DND-41 (cell line): Measurements from ENCODE around the gene MYH7.
"Not testable (repeated sequence)": the region's sequence is repeated elsewhere in the genome, so short reads cannot be mapped to it uniquely, and the experiment has no call there.

Experiments used
- ATAC-seq: fragments of 200-7000 bp; cut with Tn5 transposase; 3 replicates; pipeline ENCODE4 v1.9.1; 2021; ENCODE audit warnings: low read depth; ENCODE audit not compliant: insufficient read depth
- DNase-seq: peaks from one replicate; pipeline ENCODE4 v3.0.0-alpha.2; 2020
- H2AFZ ChIP-seq: 2 replicates; pipeline ENCODE4 v1.6.0; 2012; ENCODE audit warnings: low read depth, low read length
- H3K27ac ChIP-seq: 2 replicates; pipeline ENCODE4 v1.5.1; 2012; ENCODE audit warnings: low read length, inconsistent platforms
- H3K27me3 ChIP-seq: fragments of 200-600 bp; sonication (generic); 2 replicates; pipeline ENCODE4 v1.6.0; 2012; ENCODE audit warnings: low read length, mild to moderate bottlenecking, inconsistent platforms; ENCODE audit not compliant: insufficient read depth, poor library complexity
- H3K36me3 ChIP-seq: 2 replicates; pipeline ENCODE4 v1.5.1; 2012; ENCODE audit warnings: low read length, inconsistent platforms; ENCODE audit not compliant: insufficient read depth
- H3K4me1 ChIP-seq: 2 replicates; pipeline ENCODE4 v1.5.1; 2012; ENCODE audit warnings: mild to moderate bottlenecking, low read length; ENCODE audit not compliant: insufficient read depth
- H3K4me2 ChIP-seq: 2 replicates; pipeline ENCODE4 v1.6.0; 2012; ENCODE audit warnings: mild to moderate bottlenecking, moderate library complexity, low read length, inconsistent platforms; ENCODE audit not compliant: insufficient read depth
- H3K4me3 ChIP-seq, 2 experiments: fragments of 200-600 bp in 1 of 2; shearing (Covaris generic) in 1 of 2; 2 replicates each; pipeline ENCODE4 v1.5.1; 2012 to 2016; ENCODE audit warnings: inconsistent platforms in 2 of 2, low read length in 2 of 2, mild to moderate bottlenecking in 2 of 2, low read depth in 1 of 2, moderate library complexity in 1 of 2
- H3K79me2 ChIP-seq: 2 replicates; pipeline ENCODE4 v1.6.0; 2012; ENCODE audit warnings: low read length, inconsistent platforms; ENCODE audit not compliant: insufficient read depth
- H3K9ac ChIP-seq: 2 replicates; pipeline ENCODE4 v1.6.0; 2012; ENCODE audit warnings: low read depth, mild to moderate bottlenecking, inconsistent platforms, low read length, moderate library complexity
- H3K9me3 ChIP-seq: 2 replicates; pipeline ENCODE4 v1.5.1; 2012; ENCODE audit warnings: low read length, moderate library complexity, mild to moderate bottlenecking, inconsistent platforms; ENCODE audit not compliant: insufficient read depth, severe bottlenecking
- H4K20me1 ChIP-seq: 2 replicates; pipeline ENCODE4 v1.6.0; 2012; ENCODE audit warnings: low read length; ENCODE audit not compliant: insufficient read depth
- EZH2 ChIP-seq: IDR thresholded peaks from 3 replicates; pipeline ENCODE4 v1.6.1; 2012; ENCODE audit warnings: borderline replicate concordance, low read depth, mild to moderate bottlenecking, moderate library complexity, low read length, inconsistent platforms; ENCODE audit not compliant: severe bottlenecking
- TF ChIP-seq, protein P1 (sequence below): IDR thresholded peaks from 2 replicates; pipeline ENCODE4 v1.5.1; 2012; ENCODE audit warnings: borderline replicate concordance, low read length, moderate library complexity, mild to moderate bottlenecking; ENCODE audit not compliant: poor library complexity, severe bottlenecking; ENCODE audit errors: extremely low read depth

Gene MYH7

DNA sequence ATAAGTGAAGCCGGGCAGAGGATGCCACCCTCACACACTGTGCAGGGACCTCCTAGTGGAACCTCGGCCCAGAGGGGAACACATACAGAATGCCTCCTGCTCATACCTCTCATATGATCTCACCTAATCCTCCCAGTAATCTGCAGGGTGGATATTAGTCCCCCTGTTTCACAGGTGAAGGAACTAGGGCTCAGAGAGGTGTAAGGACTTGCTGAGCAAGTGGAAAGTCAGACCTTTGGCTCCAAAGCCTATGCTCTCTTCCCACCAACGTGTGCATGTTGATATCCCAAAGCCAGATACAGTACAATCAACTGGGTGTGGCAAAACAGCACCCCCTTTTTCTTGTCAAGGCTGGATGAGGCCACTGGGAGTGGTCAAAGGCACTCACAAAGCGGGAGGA, 31.6 kb downstream of the MYH7 start:
- Histone ChIP-seq H4K20me1 (no peaks in the 10 kb centered on the region; the same call in 1 of the 2 replicates), H3K9me3 (no peaks in the 10 kb centered on the region), H3K36me3 (no peaks in the 10 kb centered on the region), H2AFZ (no peak overlapping the region), H3K9ac (no peak overlapping the region), H3K79me2 (no peaks in the 10 kb centered on the region), H3K4me3 (no peak overlapping the region), H3K4me2 (no peak overlapping the region), H3K27ac (no peak overlapping the region), H3K4me1 (no peaks in the 10 kb centered on the region), H3K27me3 (peaks cover 22% of the 10 kb centered on the region)
- TF ChIP-seq, protein P1, sequence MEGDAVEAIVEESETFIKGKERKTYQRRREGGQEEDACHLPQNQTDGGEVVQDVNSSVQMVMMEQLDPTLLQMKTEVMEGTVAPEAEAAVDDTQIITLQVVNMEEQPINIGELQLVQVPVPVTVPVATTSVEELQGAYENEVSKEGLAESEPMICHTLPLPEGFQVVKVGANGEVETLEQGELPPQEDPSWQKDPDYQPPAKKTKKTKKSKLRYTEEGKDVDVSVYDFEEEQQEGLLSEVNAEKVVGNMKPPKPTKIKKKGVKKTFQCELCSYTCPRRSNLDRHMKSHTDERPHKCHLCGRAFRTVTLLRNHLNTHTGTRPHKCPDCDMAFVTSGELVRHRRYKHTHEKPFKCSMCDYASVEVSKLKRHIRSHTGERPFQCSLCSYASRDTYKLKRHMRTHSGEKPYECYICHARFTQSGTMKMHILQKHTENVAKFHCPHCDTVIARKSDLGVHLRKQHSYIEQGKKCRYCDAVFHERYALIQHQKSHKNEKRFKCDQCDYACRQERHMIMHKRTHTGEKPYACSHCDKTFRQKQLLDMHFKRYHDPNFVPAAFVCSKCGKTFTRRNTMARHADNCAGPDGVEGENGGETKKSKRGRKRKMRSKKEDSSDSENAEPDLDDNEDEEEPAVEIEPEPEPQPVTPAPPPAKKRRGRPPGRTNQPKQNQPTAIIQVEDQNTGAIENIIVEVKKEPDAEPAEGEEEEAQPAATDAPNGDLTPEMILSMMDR = no peak
- no peak for TF ChIP-seq EZH2
- no peak for DNase-seq
- ATAC-seq = no peak

DNA sequence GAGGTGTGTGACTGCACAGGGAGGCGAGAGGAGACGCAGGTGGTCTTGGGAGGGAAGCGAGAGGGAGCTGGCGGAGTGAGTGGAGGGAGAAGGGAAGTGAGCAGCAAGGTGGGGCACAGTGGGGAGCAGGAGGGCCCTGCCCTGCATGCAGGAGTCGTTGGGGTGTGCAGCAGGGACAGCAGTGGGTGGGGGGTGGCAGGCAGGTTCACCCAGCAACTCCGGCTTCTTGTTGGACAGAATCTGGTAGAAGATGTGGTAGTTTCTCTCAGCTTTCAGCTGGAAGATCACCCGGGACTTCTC, 32.4 kb downstream of the MYH7 start:
- H3K36me3 ChIP-seq = no peaks in the 10 kb centered on the region
- DNase-seq (no peak), ATAC-seq (no peak)
- H3K4me3 ChIP-seq = no peak overlapping the region
- no peak overlapping the region for H3K4me2 ChIP-seq
- no peaks in the 10 kb centered on the region for H3K79me2 ChIP-seq
- no peaks in the 10 kb centered on the region for H3K9me3 ChIP-seq
- H2AFZ ChIP-seq = no peak overlapping the region
- H4K20me1 ChIP-seq = no peaks in the 10 kb centered on the region; the same call in 1 of the 2 replicates
- H3K27me3 ChIP-seq = peaks cover 15% of the 10 kb centered on the region
- TF ChIP-seq, protein P1 = no peak
- TF ChIP-seq EZH2 = no peak
- H3K27ac ChIP-seq = no peak overlapping the region
- H3K4me1 ChIP-seq = no peaks in the 10 kb centered on the region
- no peak overlapping the region for H3K9ac ChIP-seq

DNA sequence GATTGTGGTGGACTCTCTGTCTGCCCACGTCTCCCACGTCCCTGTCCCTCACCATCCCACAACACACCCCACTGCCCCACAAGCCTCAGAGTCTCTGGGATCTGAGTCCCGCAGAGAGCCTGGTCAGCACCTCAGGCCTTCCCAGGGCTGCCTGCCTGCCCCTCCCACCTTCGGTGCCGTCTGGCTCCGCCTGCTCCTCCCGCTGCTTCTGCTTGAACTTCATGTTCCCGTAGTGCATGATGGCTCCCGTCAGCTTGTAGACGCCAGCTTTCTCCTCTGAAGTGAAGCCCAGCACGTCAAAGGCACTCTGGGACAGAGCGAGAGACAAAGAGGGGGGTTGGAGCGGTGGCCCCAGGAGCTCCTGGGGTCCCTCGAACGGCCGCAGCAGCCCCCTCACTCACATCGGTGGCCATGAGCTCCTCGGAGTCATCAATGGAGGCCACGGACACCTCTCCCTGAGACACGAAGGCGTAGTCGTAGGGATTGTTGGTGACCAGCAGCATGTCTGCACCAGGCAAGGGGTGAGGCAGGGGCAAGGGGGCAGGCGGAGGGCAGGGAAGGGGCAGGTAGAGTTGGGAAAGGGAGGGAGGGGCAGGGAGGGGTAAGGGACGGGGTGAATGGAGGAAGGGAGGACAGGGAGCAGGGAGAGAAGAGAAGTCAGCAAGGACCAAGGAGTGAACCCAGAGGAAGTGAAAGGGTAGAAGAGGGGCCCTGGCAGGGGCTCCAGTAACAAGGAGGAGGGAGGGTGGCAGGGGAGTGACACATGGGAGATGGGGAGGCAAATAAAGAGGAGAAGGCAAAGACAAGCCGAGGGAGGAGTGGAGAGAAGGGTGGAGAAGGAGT, 32.9 kb downstream of the MYH7 start:
- Histone ChIP-seq H3K4me2 (no peak overlapping the region), H3K9me3 (no peaks in the 10 kb centered on the region), H3K27me3 (peaks cover 15% of the 10 kb centered on the region), H3K79me2 (no peaks in the 10 kb centered on the region), H3K4me3 (no peak overlapping the region), H3K27ac (no peak overlapping the region), H3K4me1 (no peaks in the 10 kb centered on the region), H3K9ac (no peak overlapping the region), H2AFZ (no peak overlapping the region), H4K20me1 (no peaks in the 10 kb centered on the region; the same call in 1 of the 2 replicates), H3K36me3 (no peaks in the 10 kb centered on the region)
- no peak for ATAC-seq
- no peak for DNase-seq
- TF ChIP-seq, protein P1 = no peak
- TF ChIP-seq EZH2 = no peak

DNA sequence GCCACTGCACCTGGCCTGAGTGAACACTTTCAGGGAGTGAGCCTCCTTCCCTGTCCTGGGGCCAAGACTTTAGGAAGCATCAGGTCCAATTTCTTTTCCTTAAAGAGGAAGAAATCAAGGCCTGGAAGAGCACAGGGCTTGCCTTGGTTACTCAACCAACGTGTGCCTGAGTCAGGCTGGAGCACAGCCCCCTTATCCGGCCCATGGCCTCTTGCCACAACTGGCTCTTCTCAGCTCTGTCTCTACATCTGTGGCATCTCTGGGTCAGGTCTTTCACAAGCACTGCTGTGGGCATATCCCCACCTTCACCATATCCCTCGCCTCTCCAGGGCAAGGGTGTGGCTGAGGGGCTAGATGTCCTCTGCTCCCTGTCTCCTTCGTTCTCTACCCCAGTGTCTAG, 34.2 kb downstream of the MYH7 start:
- TF ChIP-seq, protein P1 = no peak
- TF ChIP-seq EZH2 = no peak
- H3K4me1 ChIP-seq = no peaks in the 10 kb centered on the region
- no peak overlapping the region for H2AFZ ChIP-seq
- no peak overlapping the region for H3K4me3 ChIP-seq
- no peak overlapping the region for H3K4me2 ChIP-seq
- no peaks in the 10 kb centered on the region for H3K79me2 ChIP-seq
- H3K27ac ChIP-seq = no peak overlapping the region
- no peak for DNase-seq
- no peak overlapping the region for H3K9ac ChIP-seq
- no peak for ATAC-seq
- H4K20me1 ChIP-seq = no peaks in the 10 kb centered on the region; the same call in 1 of the 2 replicates
- no peaks in the 10 kb centered on the region for H3K9me3 ChIP-seq
- no peaks in the 10 kb centered on the region for H3K36me3 ChIP-seq
- H3K27me3 ChIP-seq = peaks cover 15% of the 10 kb centered on the region

DNA sequence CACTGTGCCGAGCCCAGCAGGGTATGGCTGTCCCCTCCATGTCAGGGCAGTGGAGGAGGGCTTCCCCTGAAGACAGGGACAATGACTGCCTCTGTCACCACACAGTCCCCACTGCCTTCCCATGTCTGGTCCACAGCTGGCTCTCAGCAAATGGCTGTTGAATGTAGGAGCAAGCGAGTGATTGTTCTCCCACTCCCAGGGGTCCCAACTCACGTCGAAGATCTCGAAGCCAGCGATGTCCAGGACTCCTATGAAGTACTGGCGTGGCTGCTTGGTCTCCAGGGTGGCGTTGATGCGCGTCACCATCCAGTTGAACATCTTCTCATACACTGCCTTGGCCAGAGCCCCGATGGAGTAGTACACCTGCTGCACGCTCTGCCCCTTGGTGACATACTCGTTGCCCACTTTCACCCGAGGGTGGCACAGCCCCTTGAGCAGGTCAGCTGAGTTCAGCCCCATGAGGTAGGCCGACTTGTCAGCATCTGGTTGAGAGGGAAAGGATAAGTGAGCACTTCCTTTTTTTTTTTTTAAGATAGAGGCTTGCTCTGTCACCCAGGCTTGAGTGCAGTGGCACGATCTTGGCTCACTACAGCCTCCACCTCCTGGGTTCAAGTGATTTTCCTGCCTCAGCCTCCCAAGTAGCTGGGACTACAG, 34.8 kb downstream of the MYH7 start:
- not testable (repeated sequence) for H3K27ac ChIP-seq, H4K20me1 ChIP-seq, H3K9me3 ChIP-seq, H3K4me3 ChIP-seq, H3K4me1 ChIP-seq, H3K36me3 ChIP-seq, H3K4me2 ChIP-seq, H3K79me2 ChIP-seq, ATAC-seq, H3K9ac ChIP-seq, H2AFZ ChIP-seq, DNase-seq
- peaks cover 15% of the 10 kb centered on the region for H3K27me3 ChIP-seq
